Glomerular endothelial cell (primary cell): ENCODE measurements around the gene JAK3. TPM values are rescaled to one million over a fixed set of nuclear protein-coding genes. Genes with fewer than 3 reads are reported as not detected.
"Not testable (repeated sequence)": the region's sequence is repeated elsewhere in the genome, so short reads cannot be mapped to it uniquely, and the experiment has no call there.

Experiments
- DNase-seq: peaks from one replicate; pipeline ENCODE4 v3.0.0-alpha.2; 2011; ENCODE audit warnings: low read depth, low spot score; ENCODE audit errors: extremely low read depth
- total RNA-seq: library from RNA; depleted of rRNA; stranded (reverse); fragments of >200 nt; gene quantifications from 2 replicates; pipeline ENCODE4 v1.2.3, GENCODE V29; 2015

The JAK3 gene
- total RNA-seq, 1 donor from 2014 or later, result 25.9 TPM

GRCh38 chr19:17807731-17808316, 40.0 kb downstream of the JAK3 start:
- DNase-seq, result no peak

GRCh38 chr19:17806945-17807344, 40.8 kb downstream of the JAK3 start:
- no peak for DNase-seq

- DNase-seq, result no peak
Observed at GRCh38 chr19:17805427-17805826, 42.4 kb downstream of the JAK3 start.

GRCh38 chr19:17803264-17803896, 44.4 kb downstream of the JAK3 start:
- DNase-seq, result no peak

- DNase-seq, result no peak
Observed at GRCh38 chr19:17802137-17802858, 45.5 kb downstream of the JAK3 start.

GRCh38 chr19:17798599-17798998, 49.2 kb downstream of the JAK3 start:
- DNase-seq, result not testable (repeated sequence)

GRCh38 chr19:17797424-17798201, 50.2 kb downstream of the JAK3 start:
- no peak for DNase-seq

- no peak for DNase-seq
Observed at GRCh38 chr19:17796838-17797423, 50.9 kb downstream of the JAK3 start.

GRCh38 chr19:17796013-17796837, 51.6 kb downstream of the JAK3 start:
- no peak for DNase-seq

GRCh38 chr19:17795495-17795856, 52.3 kb downstream of the JAK3 start:
- DNase-seq, result no peak

GRCh38 chr19:17794731-17795494, 52.9 kb downstream of the JAK3 start, which contains the start of gene B3GNT3:
TSS of gene B3GNT3 (plus strand) at chr19:17795138. CDS start at chr19:17807808, 12,670 bp downstream.
- DNase-seq, result no peak

- DNase-seq, result no peak
Observed at GRCh38 chr19:17794412-17794730, 53.4 kb downstream of the JAK3 start.

- DNase-seq, result no peak
Observed at GRCh38 chr19:17790059-17790780, 57.6 kb downstream of the JAK3 start.

GRCh38 chr19:17788632-17789031, 59.1 kb downstream of the JAK3 start:
- no peak for DNase-seq

GRCh38 chr19:17787274-17787913, 60.4 kb downstream of the JAK3 start:
- no peak for DNase-seq

- DNase-seq, result no peak
Observed at GRCh38 chr19:17784201-17785008, 63.4 kb downstream of the JAK3 start.

GRCh38 chr19:17783721-17784120, 64.1 kb downstream of the JAK3 start:
- DNase-seq, result not testable (repeated sequence)
